ENCODE results near the gene GLYR1.

The GLYR1 gene

DNA sequence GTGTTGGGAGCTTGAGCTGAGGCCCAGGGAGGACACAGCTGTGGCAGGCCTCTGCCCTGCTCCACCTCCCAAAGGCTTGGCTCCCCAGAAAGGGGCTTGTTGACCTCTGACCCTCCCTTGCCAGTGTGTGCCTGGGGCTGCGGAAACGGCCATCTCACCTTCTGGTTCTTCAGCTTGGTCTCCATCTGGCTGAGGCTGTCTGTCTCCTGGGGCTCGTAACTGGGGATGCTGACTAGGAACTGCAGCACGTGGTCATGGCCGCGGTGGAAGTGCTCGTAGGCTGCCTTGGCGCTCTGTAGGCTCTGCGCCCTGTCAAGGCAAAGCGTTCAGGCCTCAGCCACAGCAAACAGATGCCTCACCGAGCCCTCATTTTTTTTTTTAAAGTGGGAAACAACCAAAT, 42.9 kb upstream of the GLYR1 start:
- no peaks in the 10 kb centered on the region for H3K36me3 ChIP-seq (replicated peaks; ENCODE audit: insufficient read depth, low read length)
- DNase-seq = no peak
- H2AFZ ChIP-seq (ENCODE audit: low read length) = no peak overlapping the region
- H4K20me1 ChIP-seq (ENCODE audit: insufficient read depth, low read length) = no peaks in the 10 kb centered on the region
- no peaks in the 10 kb centered on the region for H3K79me2 ChIP-seq (ENCODE audit: low read length)
- H3K9ac ChIP-seq (ENCODE audit: low read length) = no peak overlapping the region
- H3K27ac ChIP-seq (ENCODE audit: low read length) = no peak overlapping the region
- H3K4me2 ChIP-seq (ENCODE audit: low read depth, low read length) = no peak overlapping the region
- H3K4me3 ChIP-seq (ENCODE audit: low read length) = no peak overlapping the region
- H3K4me1 ChIP-seq (ENCODE audit: low read length) = no peaks in the 10 kb centered on the region
- no peaks in the 10 kb centered on the region for H3K27me3 ChIP-seq (replicated peaks; ENCODE audit: insufficient read depth, low read length)
- no peaks in the 10 kb centered on the region for H3F3A ChIP-seq (ENCODE audit: insufficient read depth, low read length)
- H3K9me2 ChIP-seq (replicated peaks; ENCODE audit: insufficient read depth, low read length) = no peaks in the 10 kb centered on the region
- H3K9me3 ChIP-seq (replicated peaks; ENCODE audit: insufficient read depth, low read length) = no peaks in the 10 kb centered on the region
- no peak for TF ChIP-seq EZH2phosphoT487 (IDR thresholded peaks at IDR 0.05; ENCODE audit: low read length)
- no peak for TF ChIP-seq CTCF (IDR thresholded peaks at IDR 0.05; ENCODE audit: low read length)
- no peak for TF ChIP-seq EZH2 (optimal IDR thresholded peaks at IDR 0.05; ENCODE audit: low read depth, low read length)

GRCh38 chr16:4888428-4889135, 41.5 kb upstream of the GLYR1 start:
- Histone ChIP-seq H3K36me3 (replicated peaks; ENCODE audit: insufficient read depth, low read length) (no peaks in the 10 kb centered on the region), H3K9ac (ENCODE audit: low read length) (no peak overlapping the region), H2AFZ (ENCODE audit: low read length) (no peak overlapping the region), H3K4me3 (ENCODE audit: low read length) (no peak overlapping the region), H3K9me3 (replicated peaks; ENCODE audit: insufficient read depth, low read length) (no peaks in the 10 kb centered on the region), H3K79me2 (ENCODE audit: low read length) (no peaks in the 10 kb centered on the region), H3K4me1 (ENCODE audit: low read length) (no peaks in the 10 kb centered on the region), H3K27ac (ENCODE audit: low read length) (no peak overlapping the region), H3F3A (ENCODE audit: insufficient read depth, low read length) (no peaks in the 10 kb centered on the region), H3K9me2 (replicated peaks; ENCODE audit: insufficient read depth, low read length) (no peaks in the 10 kb centered on the region), H3K4me2 (ENCODE audit: low read depth, low read length) (no peak overlapping the region), H4K20me1 (ENCODE audit: insufficient read depth, low read length) (no peaks in the 10 kb centered on the region), H3K27me3 (replicated peaks; ENCODE audit: insufficient read depth, low read length) (no peaks in the 10 kb centered on the region)
- TF ChIP-seq EZH2phosphoT487 (IDR thresholded peaks at IDR 0.05; ENCODE audit: low read length) (no peak), EZH2 (optimal IDR thresholded peaks at IDR 0.05; ENCODE audit: low read depth, low read length) (no peak), CTCF (IDR thresholded peaks at IDR 0.05; ENCODE audit: low read length) (no peak)
- no peak for DNase-seq

- DNase-seq = no peak
- TF ChIP-seq CTCF (IDR thresholded peaks at IDR 0.05; ENCODE audit: low read length) = no peak
- no peak for TF ChIP-seq EZH2phosphoT487 (IDR thresholded peaks at IDR 0.05; ENCODE audit: low read length)
- no peak for TF ChIP-seq EZH2 (optimal IDR thresholded peaks at IDR 0.05; ENCODE audit: low read depth, low read length)
- H3K4me1 ChIP-seq (ENCODE audit: low read length) = no peaks in the 10 kb centered on the region
- no peaks in the 10 kb centered on the region for H4K20me1 ChIP-seq (ENCODE audit: insufficient read depth, low read length)
- no peaks in the 10 kb centered on the region for H3K27me3 ChIP-seq (replicated peaks; ENCODE audit: insufficient read depth, low read length)
- no peaks in the 10 kb centered on the region for H3F3A ChIP-seq (ENCODE audit: insufficient read depth, low read length)
- no peak overlapping the region for H2AFZ ChIP-seq (ENCODE audit: low read length)
- no peaks in the 10 kb centered on the region for H3K79me2 ChIP-seq (ENCODE audit: low read length)
- no peaks in the 10 kb centered on the region for H3K9me2 ChIP-seq (replicated peaks; ENCODE audit: insufficient read depth, low read length)
- no peaks in the 10 kb centered on the region for H3K9me3 ChIP-seq (replicated peaks; ENCODE audit: insufficient read depth, low read length)
- 0 out of 2 replicates have a peak, but pooled peaks cover 3% of the 10 kb centered on the region for H3K36me3 ChIP-seq (replicated peaks; ENCODE audit: insufficient read depth, low read length)
- no peak overlapping the region for H3K4me3 ChIP-seq (ENCODE audit: low read length)
- H3K9ac ChIP-seq (ENCODE audit: low read length) = no peak overlapping the region
- H3K27ac ChIP-seq (ENCODE audit: low read length) = no peak overlapping the region
- H3K4me2 ChIP-seq (ENCODE audit: low read depth, low read length) = no peak overlapping the region
Measured at GRCh38 chr16:4886151-4886550, 39.1 kb upstream of the GLYR1 start.

Measured in MM.1S (cell line).